ENCODE measurements around the gene LEP.

GRCh38 chr7:128254470-128254869, 13.4 kb downstream of the LEP start:
- TF ChIP-seq CTCF (IDR thresholded peaks at IDR 0.05) (no peak), E2F5 (CRISPR knock-in tag; IDR thresholded peaks at IDR 0.05) (no peak), NFYB (CRISPR knock-in tag; conservative IDR thresholded peaks at IDR 0.05; ENCODE audit: low read depth) (no peak), ZNF512 (CRISPR knock-in tag; IDR thresholded peaks at IDR 0.05; ENCODE audit: borderline replicate concordance) (no peak), STAT6 (CRISPR knock-in tag; conservative IDR thresholded peaks at IDR 0.05; ENCODE audit: low read depth) (no peak), E2F4 (CRISPR knock-in tag; IDR thresholded peaks at IDR 0.05; ENCODE audit: borderline replicate concordance, low read depth) (no peak), MAX (CRISPR knock-in tag; IDR thresholded peaks at IDR 0.05) (no peak), FOXJ3 (CRISPR knock-in tag; IDR thresholded peaks at IDR 0.05; ENCODE audit: borderline replicate concordance) (no peak)

Measured in WTC11 (cell line).